OCI-LY1 (cell line): ENCODE results near the gene NT5DC2.

Experiments
- H2AFZ ChIP-seq: fragments of 200-600 bp; sonication (generic), shearing (Covaris generic); 2 replicates; pipeline ENCODE4 v1.6.0; 2014; ENCODE audit warnings: antibody characterized with exemption, mild to moderate bottlenecking, low read length
- H3F3A ChIP-seq: fragments of 200-600 bp; sonication (generic), shearing (Covaris generic); 2 replicates; pipeline ENCODE4 v1.6.0; 2014; ENCODE audit warnings: mild to moderate bottlenecking, antibody characterized with exemption, low read length, moderate library complexity; ENCODE audit not compliant: insufficient read depth
- H3K27ac ChIP-seq: fragments of 200-600 bp; sonication (generic); 2 replicates; pipeline ENCODE4 v1.5.1; 2014; ENCODE audit warnings: low read length, mixed run types, mild to moderate bottlenecking, low read depth; ENCODE audit not compliant: poor library complexity, severe bottlenecking
- H3K27me3 ChIP-seq: fragments of 200-600 bp; sonication (generic); 2 replicates; pipeline ENCODE4 v1.6.0; 2014; ENCODE audit warnings: antibody characterized with exemption, mild to moderate bottlenecking, low read length, moderate library complexity; ENCODE audit not compliant: insufficient read depth
- H3K36me3 ChIP-seq: fragments of 200-600 bp; sonication (generic); 2 replicates; pipeline ENCODE4 v1.6.1; 2014; ENCODE audit warnings: mild to moderate bottlenecking, antibody characterized with exemption, low read length, moderate library complexity, mixed read lengths; ENCODE audit not compliant: insufficient read depth
- H3K4me1 ChIP-seq: fragments of 200-600 bp; sonication (generic); 2 replicates; pipeline ENCODE4 v1.5.1; 2014; ENCODE audit warnings: mild to moderate bottlenecking, low read length, moderate library complexity; ENCODE audit not compliant: insufficient read depth, severe bottlenecking
- H3K4me2 ChIP-seq: fragments of 200-600 bp; sonication (generic), shearing (Covaris generic); 2 replicates; pipeline ENCODE4 v1.6.1; 2014; ENCODE audit warnings: low read length
- H3K4me3 ChIP-seq: fragments of 200-600 bp; sonication (generic); 2 replicates; pipeline ENCODE4 v1.5.1; 2014; ENCODE audit warnings: low read length, low read depth, mild to moderate bottlenecking, mixed read lengths; ENCODE audit not compliant: poor library complexity, severe bottlenecking
- H3K79me2 ChIP-seq: fragments of 200-600 bp; shearing (Covaris generic); 2 replicates; pipeline ENCODE4 v1.6.1; 2016; ENCODE audit warnings: mixed run types, low read length, mixed read lengths; ENCODE audit not compliant: insufficient read depth
- H3K9ac ChIP-seq: fragments of 200-600 bp; sonication (generic), shearing (Covaris generic); 2 replicates; pipeline ENCODE4 v1.6.1; 2014; ENCODE audit warnings: mild to moderate bottlenecking, low read length, mixed read lengths
- H3K9me2 ChIP-seq: fragments of 200-600 bp; sonication (generic), shearing (Covaris generic); 2 replicates; pipeline ENCODE4 v1.6.1; 2014; ENCODE audit warnings: low read depth, mild to moderate bottlenecking, low read length, mixed read lengths
- H3K9me3 ChIP-seq: fragments of 200-600 bp; shearing (Covaris generic); 2 replicates; pipeline ENCODE4 v1.6.1; 2014; ENCODE audit warnings: low read length, mixed read lengths
- H4K20me1 ChIP-seq: fragments of 200-600 bp; sonication (generic), shearing (Covaris generic); 2 replicates; pipeline ENCODE4 v1.6.0; 2016; ENCODE audit warnings: mild to moderate bottlenecking, low read length; ENCODE audit not compliant: insufficient read depth
- EZH2 ChIP-seq: fragments of 200-600 bp; sonication (generic), shearing (Covaris generic); IDR thresholded peaks from 2 replicates; pipeline ENCODE4 v1.8.0; 2017; ENCODE audit warnings: borderline replicate concordance, mixed run types, mild to moderate bottlenecking, antibody characterized with exemption, low read length, moderate library complexity, mixed read lengths
- TF ChIP-seq, protein P1 (sequence below): fragments of 200-600 bp; sonication (generic), shearing (Covaris generic); IDR thresholded peaks from 2 replicates; pipeline ENCODE4 v1.5.1; 2017; ENCODE audit warnings: mild to moderate bottlenecking, antibody characterized with exemption, low read length, moderate library complexity, mixed read lengths

NT5DC2 gene

GRCh38 chr3:52522651-52523251 is 10.9 kb downstream of the NT5DC2 start:
- Histone ChIP-seq H3K9ac (no peak overlapping the region), H3K79me2 (no peaks in the 10 kb centered on the region), H2AFZ (no peak overlapping the region), H3K27ac (no peak overlapping the region), H3K36me3 (peaks cover 36% of the 10 kb centered on the region), H3K4me3 (no peak overlapping the region), H4K20me1 (no peaks in the 10 kb centered on the region), H3K27me3 (no peaks in the 10 kb centered on the region), H3K4me1 (no peaks in the 10 kb centered on the region), H3K4me2 (no peak overlapping the region), H3F3A (no peaks in the 10 kb centered on the region), H3K9me3 (no peaks in the 10 kb centered on the region), H3K9me2 (no peaks in the 10 kb centered on the region)
- TF ChIP-seq, protein P1, sequence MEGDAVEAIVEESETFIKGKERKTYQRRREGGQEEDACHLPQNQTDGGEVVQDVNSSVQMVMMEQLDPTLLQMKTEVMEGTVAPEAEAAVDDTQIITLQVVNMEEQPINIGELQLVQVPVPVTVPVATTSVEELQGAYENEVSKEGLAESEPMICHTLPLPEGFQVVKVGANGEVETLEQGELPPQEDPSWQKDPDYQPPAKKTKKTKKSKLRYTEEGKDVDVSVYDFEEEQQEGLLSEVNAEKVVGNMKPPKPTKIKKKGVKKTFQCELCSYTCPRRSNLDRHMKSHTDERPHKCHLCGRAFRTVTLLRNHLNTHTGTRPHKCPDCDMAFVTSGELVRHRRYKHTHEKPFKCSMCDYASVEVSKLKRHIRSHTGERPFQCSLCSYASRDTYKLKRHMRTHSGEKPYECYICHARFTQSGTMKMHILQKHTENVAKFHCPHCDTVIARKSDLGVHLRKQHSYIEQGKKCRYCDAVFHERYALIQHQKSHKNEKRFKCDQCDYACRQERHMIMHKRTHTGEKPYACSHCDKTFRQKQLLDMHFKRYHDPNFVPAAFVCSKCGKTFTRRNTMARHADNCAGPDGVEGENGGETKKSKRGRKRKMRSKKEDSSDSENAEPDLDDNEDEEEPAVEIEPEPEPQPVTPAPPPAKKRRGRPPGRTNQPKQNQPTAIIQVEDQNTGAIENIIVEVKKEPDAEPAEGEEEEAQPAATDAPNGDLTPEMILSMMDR: no peak
- no peak for TF ChIP-seq EZH2

GRCh38 chr3:52521881-52522650 is 11.6 kb downstream of the NT5DC2 start:
- Histone ChIP-seq H3F3A (no peaks in the 10 kb centered on the region), H3K79me2 (no peaks in the 10 kb centered on the region), H2AFZ (no peak overlapping the region), H3K36me3 (peaks cover 29% of the 10 kb centered on the region), H3K4me1 (no peaks in the 10 kb centered on the region), H3K27ac (no peak overlapping the region), H4K20me1 (no peaks in the 10 kb centered on the region), H3K9me2 (no peaks in the 10 kb centered on the region), H3K27me3 (no peaks in the 10 kb centered on the region), H3K4me3 (no peak overlapping the region), H3K4me2 (no peak overlapping the region), H3K9ac (no peak overlapping the region), H3K9me3 (no peaks in the 10 kb centered on the region)
- TF ChIP-seq EZH2: no peak
- TF ChIP-seq, protein P1: no peak

- no peak for TF ChIP-seq EZH2
- TF ChIP-seq, protein P1: no peak
- no peaks in the 10 kb centered on the region for H4K20me1 ChIP-seq
- H3K79me2 ChIP-seq: no peaks in the 10 kb centered on the region
- no peaks in the 10 kb centered on the region for H3K9me3 ChIP-seq
- no peak overlapping the region for H3K4me2 ChIP-seq
- no peak overlapping the region for H3K9ac ChIP-seq
- no peaks in the 10 kb centered on the region; the same call in 1 of the 2 replicates for H3K27me3 ChIP-seq
- no peak overlapping the region for H2AFZ ChIP-seq
- H3K27ac ChIP-seq: no peak overlapping the region
- H3K9me2 ChIP-seq: no peaks in the 10 kb centered on the region
- H3K4me1 ChIP-seq: no peaks in the 10 kb centered on the region
- no peaks in the 10 kb centered on the region for H3F3A ChIP-seq
- H3K36me3 ChIP-seq: peaks cover 25% of the 10 kb centered on the region
- no peak overlapping the region for H3K4me3 ChIP-seq
Observed at GRCh38 chr3:52521488-52521824, 12.2 kb downstream of the NT5DC2 start.
